HG03575 (cell line): ENCODE data around the gene RASSF5.

Source experiments
- ATAC-seq: cut with Tn5 transposase; IDR thresholded peaks from one replicate; pipeline ENCODE4 v1.9.1; 2021; ENCODE audit not compliant: unreplicated experiment, insufficient number of reproducible peaks, low FRiP score; ENCODE audit errors: extremely low read depth

The RASSF5 gene

DNA sequence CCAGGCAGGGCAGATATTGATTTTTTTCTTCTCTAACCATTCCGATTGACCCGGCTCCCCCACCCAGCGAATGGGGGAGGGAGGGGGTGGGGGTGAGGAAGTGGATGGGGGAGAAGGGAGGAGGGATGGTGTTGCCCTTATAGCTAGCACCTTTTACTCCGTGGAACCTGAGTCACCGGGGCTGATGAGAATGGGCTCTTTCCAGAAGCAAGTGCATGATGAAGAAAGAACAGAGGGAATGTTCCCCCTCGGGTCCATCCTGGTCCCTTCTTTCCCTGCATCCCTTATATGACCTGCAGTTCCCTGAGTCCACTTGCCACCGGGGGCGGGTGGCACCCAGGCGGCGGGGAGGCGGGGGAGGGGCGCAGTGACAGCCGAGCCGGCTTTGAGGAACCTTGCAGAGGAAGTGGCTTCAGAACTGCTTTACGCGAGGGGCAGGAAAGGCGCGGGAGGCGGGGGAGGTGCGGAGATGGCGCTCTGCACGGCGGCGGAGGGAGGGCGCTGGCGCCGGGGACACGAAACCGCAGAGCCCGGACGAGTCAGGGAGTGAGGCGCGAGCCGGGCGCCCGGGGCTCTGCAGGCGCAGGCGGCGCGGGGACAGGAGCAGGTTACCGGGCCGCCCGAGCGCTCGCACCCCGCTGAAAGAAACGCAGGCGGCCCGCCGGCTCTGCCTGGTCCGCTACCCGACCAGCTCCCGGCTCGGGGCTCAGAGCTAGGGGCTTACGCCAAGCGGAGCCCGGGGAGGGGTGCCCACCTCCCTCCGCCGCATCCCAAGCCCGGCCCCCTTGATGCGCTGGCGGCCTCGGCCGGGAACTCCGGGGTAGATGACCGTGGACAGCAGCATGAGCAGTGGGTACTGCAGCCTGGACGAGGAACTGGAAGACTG, 49.7 kb downstream of the RASSF5 start:
- ATAC-seq: no peak

DNA sequence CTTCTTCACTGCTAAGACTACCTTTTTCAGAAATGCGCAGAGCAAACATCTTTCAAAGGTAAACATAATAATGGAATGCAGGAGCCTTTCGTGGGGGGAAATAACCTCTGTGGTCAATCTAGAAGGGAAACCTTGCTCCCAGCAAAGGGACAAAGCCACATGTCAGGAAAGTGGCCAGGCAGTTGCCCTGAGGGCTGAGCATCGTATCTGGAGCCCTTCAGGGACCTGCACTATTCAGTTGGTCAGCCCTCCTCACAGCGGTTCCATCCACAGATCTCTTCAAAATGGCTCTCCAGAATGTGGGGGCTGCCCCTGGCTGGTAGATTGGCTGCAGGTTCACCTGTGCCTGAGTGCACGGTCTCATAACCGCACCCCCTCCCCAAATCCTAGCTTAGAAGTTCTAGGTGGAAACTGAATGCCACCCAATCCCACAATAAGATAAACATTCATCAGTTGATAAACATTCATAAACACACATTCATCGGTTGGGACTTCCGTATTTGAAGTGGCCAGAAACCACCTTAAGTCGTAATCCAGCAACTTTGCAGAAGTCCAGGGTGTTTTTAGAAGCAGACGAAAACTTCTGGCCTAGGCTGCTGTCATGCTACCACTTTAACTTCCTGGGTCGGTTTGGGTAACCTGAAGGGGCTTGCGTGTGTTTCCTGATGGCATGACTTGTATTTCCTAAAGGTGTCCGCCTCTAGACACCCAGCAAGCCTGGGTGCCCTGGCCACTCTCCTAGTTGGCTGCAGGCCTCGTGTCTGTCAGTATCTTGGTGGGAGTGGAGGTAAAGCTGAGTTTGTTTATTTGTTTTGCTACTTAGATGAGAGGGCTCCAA, 50.5 kb downstream of the RASSF5 start:
- no peak for ATAC-seq

DNA sequence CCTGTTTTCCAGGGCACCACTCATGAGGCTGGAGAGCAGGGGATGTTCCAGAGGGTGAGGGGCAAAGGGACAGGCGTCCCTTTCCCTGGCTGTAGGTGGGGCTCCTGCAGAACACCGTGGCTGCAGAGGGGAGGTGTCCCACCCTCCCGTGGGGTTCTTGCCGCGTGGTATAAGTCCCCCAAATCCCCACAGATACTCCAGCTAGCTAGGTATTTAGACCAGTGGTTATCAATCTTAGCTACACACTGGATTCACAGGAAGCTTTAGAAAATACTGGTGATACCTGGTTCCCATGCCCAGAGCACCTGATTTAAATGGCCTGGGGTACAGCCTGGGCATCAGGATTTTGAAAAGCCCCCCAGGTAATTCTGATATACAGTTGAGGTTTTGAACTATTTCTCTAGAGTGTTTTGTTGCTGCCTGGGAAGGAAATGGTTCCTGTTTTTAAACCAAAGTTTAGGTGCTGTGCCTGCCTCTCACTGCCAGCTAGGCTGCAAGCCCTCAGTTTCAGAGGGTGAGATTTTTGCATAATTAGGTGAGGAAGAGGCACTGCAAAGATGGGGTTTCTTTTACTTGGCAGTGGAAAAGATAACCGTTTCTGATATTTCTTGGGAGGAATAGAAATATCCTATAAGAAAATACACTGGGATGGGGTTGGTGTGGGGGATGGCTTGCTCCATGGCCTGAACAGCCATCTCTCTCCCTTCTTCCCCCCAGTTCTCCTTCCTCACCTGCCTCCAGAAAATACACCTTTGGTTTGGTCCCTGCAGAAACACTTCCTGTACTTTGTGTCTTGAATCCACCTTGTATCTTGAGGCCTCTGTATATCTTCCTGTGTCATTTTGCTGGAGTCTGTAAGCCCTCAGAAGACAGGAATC, 51.7 kb downstream of the RASSF5 start:
- ATAC-seq: no peak

DNA sequence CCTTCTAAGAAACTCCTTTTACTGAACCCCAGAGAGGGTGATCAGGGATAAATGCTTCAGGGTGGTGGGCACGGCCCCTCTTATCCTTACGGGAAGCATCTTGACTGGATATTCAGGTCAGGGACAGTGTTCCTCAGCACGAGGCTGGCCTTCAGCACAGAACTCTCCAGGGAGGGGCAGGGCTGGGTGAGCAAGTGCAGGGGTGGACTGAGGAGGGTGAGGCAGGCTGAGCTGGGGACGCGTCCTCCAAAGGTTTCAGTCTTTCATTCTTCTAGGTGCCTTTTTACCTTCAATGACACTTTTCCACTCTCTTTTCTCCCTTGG, 52.3 kb downstream of the RASSF5 start:
- ATAC-seq: no peak

DNA sequence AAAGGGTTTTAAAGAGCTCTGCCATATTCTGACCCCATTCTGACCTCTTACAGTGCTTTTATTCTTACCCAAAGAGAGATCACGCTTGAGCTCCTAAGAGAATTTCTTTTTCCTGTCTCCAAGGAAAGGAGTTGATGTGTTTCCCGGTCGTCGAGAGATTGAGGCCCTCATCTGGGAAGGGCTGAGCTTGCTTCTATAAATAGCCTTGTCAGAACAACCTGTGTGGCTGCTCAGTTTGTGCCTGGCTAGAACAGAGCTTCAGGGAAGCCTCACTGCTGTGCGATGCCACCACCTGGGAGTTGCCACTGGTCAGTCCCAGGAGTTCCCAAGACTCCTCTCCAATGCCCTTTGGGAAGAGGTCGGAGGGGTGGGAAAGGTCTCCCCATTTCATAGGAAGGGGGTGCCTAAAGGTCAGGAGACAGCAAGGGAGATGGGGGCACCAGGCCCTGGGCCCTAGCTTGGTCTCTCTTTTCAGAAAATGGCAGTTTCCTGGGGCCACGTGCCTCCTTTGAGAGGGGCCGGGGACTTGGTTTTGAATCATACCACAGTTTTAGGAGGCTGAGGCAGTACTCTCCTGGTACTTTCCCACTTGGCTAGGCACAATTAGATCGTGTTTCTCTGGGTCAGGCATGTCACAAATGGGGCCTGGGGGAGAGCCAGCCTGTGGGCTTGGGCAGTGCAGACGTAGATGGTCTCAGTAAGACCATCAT, 52.8 kb downstream of the RASSF5 start:
- ATAC-seq: no peak

DNA sequence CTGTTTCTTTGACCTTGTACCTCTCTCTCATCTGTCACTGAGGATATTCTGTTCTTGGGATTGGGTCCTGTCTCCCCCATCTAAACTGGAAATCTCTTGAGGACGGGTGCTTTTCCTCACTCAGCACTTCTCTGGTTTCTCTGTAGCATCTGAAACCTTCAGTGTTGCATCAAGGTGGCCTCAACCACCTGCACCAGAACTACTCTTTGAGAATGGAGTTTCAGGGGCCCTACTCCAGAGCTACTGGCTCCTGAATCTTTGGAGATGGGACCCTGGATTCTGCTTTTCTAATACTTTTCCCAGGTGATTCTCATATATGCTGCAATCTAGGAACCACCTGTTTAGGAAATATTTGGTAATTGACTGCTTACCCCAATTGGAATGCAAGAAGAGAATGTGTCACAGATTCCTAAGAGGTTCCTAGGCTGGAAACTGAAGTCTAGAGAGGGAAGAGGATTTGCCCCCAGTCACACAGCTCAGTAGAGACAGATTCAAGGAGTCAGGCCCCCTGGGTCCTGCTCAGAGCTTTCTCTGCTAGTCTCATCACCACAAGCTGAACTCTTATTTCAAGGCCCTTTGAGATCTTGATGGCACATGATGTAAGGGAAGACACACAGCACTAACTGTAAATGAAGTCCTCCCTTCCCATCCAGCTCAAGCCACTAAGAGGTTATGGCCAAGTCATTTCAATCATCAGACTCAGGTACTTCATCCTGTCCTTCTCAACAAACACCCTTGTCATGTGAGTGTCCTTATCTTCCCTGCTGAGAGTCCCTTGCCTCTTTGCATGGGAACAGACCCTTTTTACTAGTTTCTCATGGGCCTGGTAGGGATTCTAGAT, 56.3 kb downstream of the RASSF5 start:
- ATAC-seq: no peak

DNA sequence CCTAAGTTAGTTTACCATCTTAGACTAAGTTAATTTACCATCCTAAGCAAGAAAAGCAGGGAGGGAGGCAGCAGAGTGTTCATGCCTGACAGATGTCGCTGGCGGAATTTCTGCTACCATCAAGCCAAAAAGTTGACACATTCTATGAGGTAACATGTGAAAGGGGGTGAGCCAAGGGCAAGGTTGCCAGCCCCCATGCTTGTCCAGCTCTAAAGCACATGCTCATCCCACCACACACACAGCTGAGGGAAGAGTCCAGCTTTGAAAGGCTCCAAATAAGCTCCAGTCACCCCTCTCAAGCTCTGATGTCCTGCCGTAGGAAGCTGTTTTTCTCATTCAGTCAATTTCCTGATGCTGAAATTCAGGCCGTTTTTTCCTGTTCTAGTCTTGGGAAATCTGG, 58.7 kb downstream of the RASSF5 start:
- no peak for ATAC-seq

DNA sequence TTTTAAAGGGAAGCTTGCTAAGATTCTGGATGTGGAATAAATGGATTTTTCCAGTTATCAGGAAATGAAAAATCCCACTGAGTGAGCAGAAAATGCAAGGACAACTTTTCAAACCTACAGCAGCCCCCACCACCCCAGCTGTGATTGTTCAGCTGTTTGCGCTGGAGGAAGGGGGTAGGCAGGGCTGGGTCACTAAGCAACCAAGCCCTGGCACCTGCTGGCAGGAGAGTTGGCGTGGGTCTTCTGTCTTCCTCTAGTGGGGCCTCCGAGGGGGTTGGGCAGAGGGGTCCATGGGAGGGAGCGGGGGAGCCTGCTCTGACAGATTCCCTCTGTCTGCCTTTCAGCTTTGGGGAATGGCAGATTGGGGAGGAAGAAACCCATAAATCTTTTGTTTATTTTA, 59.7 kb downstream of the RASSF5 start:
- no peak for ATAC-seq

DNA sequence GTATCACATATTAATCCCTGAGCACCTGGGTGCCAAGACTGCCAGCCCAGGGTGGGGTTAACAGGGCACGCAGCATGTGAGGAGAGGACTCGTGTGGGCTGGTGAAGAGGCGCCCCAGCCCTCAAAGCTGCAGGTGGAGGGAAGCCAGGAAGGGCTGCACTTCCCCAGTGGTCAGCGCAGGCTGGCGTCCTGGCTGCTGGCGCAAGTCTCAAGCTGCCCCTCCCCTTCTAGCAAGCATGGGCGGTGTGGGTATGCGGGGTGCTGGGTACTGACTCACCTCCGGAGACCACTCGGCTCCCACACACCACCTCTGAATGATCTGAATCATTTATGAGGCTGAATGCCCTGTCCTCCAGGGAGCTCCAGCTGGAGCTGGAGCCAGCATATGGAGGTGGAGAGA, 60.9 kb downstream of the RASSF5 start:
- ATAC-seq: no peak

DNA sequence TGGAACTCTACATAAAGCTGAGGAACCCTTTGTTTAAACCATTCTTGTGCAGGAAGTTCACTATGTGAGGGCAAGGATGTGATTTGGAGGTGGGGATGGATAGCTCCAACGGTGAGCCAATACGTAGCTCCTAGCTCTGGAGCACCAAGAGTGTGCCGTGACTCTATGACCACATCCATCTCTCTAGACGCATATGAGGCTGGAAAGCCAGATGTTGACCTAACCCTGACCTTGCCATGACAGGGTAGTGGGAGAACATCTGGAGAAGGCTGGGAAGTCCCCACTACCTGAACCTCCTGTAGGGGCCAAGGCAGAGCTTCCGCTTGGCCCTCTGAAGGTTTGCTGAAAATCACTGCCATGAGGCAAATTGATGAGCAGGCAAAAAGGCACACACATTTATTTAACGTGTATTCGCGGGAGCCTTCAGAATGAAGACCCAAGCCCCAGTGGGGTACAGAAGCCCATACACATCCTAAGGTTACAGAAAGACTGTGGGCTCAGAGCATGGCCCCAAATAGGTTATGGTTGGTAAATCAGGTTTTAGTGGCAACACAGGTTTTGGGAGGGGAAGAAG, 61.5 kb downstream of the RASSF5 start:
- ATAC-seq: no peak

DNA sequence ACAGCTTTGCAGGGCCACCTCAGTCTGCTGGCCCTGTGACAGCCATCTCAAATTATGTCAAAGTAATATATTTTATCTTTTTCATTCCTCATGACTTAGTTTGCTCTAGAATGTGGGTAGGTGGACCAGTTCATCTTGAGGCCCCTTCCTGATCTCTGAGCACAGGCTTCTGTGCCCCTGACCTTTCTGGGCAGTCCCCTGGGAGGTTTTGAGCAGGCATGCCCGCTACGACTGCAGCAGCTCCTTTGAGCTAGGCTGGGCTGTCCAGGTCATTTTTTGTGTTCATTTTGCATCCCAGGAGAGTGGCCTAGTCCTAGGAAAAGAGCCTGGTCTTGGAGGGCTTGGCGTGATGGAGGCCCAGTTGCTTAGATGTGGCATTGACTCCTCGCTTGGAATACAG, 62.2 kb downstream of the RASSF5 start:
- ATAC-seq: no peak

DNA sequence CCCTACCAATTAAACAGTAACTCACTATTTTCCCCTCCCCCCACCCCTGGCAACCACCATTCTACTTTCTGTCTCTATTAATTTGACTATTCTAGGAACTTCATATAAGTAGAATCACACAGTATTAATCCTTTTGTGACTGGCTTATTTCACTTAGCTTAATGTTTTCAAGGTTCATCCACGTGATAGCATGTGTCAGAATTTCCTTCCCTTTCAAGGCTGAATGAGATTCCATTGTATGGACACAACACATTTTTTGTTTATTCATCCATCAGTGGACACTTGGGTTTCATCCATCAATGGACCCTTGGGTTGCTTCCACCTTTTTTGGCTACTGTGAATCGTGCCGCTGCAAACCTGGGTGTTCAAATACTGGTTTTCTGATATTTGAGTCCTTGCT, 63.2 kb downstream of the RASSF5 start:
- ATAC-seq: no peak

DNA sequence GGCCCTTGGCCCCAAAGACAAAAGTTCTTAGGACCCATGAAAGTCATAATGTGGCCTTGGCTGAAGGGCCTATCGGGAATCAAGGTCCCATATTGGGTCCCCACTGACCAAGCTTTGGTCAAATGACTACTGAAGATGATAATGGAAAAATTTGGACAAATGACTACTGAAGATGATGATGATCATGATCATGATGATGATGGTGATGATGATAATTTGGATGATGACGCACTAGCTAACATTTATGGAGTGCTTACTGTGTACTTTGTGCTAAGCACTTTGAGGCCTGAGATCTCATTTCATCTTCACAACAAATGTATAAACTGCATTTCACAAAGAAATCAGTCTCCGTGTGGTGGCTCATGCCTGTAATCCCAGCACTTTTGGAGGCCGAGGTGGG, 65.5 kb downstream of the RASSF5 start:
- ATAC-seq: no peak

DNA sequence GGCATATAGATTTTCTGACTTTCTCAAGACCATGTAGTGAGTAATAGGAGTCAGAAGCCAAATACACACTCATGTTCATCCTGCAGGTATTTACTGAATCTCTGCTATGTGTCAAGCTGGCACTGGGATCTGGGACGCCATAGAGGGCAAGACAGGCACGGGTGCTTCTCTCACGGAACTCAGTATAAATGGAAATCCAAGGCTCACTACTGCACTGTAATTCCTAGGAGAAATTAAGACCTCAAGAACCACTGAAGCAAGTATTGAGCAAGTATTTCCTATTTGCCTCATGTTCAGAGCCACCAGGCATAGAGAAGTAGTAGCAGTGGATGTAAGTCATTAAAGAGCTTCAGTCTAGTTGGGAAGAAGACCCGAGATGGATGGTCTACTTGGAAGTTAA, 66.0 kb downstream of the RASSF5 start:
- ATAC-seq: no peak

DNA sequence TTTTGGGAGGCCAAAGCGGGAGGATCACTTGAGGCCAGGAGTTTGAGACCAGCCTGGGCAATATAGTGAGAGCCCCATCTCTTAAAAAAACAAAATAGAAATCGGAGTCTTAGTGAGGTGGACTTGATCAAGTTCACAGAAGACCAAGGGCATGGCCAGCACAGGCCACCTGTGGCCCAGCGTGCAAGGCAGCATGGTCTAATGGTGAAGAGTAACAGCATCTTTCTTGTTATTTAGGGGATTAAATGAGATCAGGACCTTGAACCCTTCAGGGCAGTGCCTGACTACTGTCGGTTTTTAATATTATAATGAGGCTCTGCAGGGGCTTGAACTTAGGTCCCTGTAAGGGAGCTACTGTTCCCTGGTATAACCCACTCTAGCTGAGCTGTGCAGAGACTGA, 66.4 kb downstream of the RASSF5 start:
- no peak for ATAC-seq

DNA sequence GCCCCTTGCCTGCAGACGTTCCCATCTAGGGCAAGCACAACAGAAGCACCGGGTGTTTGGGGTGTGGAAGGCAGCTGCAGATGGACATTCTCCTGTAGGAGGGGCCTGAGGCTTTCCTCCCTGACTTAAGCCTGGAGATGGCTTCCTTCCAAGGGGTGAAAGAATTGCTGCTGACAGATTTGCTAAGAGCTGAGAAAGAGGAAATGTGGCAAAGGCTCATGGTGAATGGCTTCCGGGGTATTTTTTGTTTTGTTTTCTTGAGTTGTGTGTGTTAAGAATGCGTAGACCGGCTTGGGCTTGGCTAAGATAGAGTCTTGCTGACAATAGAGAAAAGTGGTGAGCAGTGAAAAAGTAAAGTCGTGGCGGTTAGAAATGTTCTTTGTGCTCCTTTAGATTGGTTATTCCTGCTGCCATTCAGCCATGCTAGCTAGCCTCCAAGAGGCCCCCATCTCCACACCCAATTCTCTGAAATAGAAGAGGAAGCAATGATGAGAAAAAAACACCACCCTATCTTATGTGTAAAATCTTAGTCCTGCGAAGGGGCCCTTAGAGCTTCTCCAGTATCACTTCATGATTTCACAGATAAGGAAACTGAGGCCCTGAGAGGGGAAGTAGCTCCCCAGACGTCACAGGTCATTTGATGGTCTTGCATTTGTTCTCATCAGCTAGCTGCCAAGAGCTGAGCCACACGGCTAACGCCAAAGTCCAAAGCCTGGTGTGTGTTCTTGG, 68.0 kb downstream of the RASSF5 start:
- ATAC-seq: no peak
